SK-N-SH treated with all-trans-retinoic acid at 6 μM for 48 hours (cell line): ENCODE results near the gene EXD3.

Source experiments
- ESRRG ChIP-seq: fragments of 250-450 bp; sonication (Bioruptor Pico); IDR thresholded peaks from 2 replicates; pipeline ENCODE4 v1.6.1; 2021; ENCODE audit warnings: mild to moderate bottlenecking
- ISL1 ChIP-seq: fragments of 250-450 bp; sonication (Bioruptor Pico); IDR thresholded peaks from 2 replicates; pipeline ENCODE4 v2.1.2; 2022; ENCODE audit warnings: mild to moderate bottlenecking, moderate library complexity
- PATZ1 ChIP-seq: fragments of 250-450 bp; sonication (Bioruptor Pico); IDR thresholded peaks from 2 replicates; pipeline ENCODE4 v1.8.0; 2020; ENCODE audit warnings: mild to moderate bottlenecking, moderate library complexity, borderline replicate concordance
- PPARA ChIP-seq: fragments of 250-450 bp; sonication (Bioruptor Pico); IDR thresholded peaks from 2 replicates; pipeline ENCODE4 v1.5.0; 2020; ENCODE audit warnings: mild to moderate bottlenecking, borderline replicate concordance
- TOX ChIP-seq: fragments of 250-450 bp; sonication (Bioruptor Pico); IDR thresholded peaks from 2 replicates; pipeline ENCODE4 v1.8.0; 2021; ENCODE audit warnings: mild to moderate bottlenecking, moderate library complexity, borderline replicate concordance
- ZC3H10 ChIP-seq: fragments of 250-450 bp; sonication (Bioruptor Pico); IDR thresholded peaks from 2 replicates; pipeline ENCODE4 v1.5.1; 2021; ENCODE audit warnings: mild to moderate bottlenecking, moderate library complexity

DNA sequence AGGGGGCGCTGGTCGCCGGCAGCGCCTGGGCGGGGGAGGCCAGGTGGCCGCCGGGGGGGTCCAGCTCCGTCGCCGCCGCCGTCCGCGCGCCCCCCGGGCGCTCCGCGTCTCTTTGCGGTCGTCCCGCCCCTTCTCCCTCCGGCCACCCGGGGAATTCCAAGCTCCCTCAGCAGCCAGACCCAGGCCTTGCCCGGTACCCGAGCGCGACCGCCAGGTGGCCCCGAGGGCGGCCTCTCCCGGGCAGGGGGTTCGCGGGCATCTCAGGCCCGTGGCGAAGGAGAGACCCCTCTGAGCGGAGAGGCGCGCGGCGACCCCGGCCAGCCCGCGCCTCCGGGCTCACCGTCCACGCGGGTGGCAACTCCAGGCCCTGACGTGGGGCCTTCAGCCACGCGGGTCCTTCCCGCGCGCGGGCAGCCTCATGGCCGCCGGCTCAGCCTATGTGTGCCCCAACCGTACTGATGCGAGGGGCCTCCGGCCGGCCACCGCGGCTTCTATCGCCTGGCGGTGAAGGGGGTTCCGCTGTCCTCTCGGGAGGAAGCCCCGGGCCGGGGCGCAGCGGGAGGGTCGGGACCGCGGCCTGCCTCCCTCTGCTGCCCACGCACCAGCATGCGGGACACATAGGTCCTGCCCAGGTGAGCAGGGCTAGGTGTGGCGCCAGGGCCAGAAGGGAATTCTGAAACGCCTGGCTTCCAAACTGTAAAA, 120.4 kb downstream of the EXD3 start:
- TF ChIP-seq PATZ1 (CRISPR knock-in tag) (no peak), PPARA (no peak), ESRRG (CRISPR knock-in tag) (no peak), ISL1 (no peak), TOX (CRISPR knock-in tag) (no peak), ZC3H10 (CRISPR knock-in tag) (no peak)
